T-helper 2 cell treated with Interferon-gamma antibody and Interleukin-4, amounts not matched to agents 100 ng/mL and 5 ng/mL, for 36 hours (primary cell): ENCODE results near the gene PAK1. TPM values are rescaled to one million over a fixed set of nuclear protein-coding genes. Genes with fewer than 3 reads are reported as not detected.

Experiments
- intact Hi-C: fragments of 100-400 bp; cut with micrococcal nuclease; formaldehyde crosslinking; loops from one replicate; pipeline ENCODE4 v1.15.1; 2023
- total RNA-seq: library from RNA; stranded (reverse); gene quantifications from 2 replicates; pipeline ENCODE4 v1.2.3, GENCODE V29; 2022

PAK1 gene
- total RNA-seq, 1 donor from 2014 or later, result 46.5 TPM

DNA sequence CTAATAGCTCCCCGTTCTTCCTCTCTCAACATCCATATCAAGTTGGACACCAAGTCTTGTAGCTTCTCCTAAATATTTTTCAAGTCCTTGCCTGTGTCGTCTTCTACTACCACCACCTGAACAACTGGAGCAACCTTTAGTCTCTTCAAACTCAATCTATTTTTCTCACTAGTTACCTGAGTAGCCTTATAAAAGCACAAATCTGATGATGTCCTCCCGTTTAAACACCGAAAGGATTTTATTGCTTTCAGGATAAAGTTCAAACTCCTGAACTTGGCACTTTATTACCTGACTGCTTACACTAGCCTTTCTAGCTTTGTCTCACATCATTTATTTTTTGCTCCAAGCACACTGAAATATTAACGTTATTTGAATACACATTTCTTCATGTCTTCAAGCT, 1.3 kb upstream of the PAK1 start:
- intact Hi-C loops, result no loop called here

GRCh38 chr11:77474684-77475060, 778 bp upstream of the PAK1 start:
- intact Hi-C loops, result loop anchor here (1.0 to 5.0 kb wide), 3 partner anchors 63 to 1098 kb away; partner anchors contain the start of genes CLNS1A and NARS2

DNA sequence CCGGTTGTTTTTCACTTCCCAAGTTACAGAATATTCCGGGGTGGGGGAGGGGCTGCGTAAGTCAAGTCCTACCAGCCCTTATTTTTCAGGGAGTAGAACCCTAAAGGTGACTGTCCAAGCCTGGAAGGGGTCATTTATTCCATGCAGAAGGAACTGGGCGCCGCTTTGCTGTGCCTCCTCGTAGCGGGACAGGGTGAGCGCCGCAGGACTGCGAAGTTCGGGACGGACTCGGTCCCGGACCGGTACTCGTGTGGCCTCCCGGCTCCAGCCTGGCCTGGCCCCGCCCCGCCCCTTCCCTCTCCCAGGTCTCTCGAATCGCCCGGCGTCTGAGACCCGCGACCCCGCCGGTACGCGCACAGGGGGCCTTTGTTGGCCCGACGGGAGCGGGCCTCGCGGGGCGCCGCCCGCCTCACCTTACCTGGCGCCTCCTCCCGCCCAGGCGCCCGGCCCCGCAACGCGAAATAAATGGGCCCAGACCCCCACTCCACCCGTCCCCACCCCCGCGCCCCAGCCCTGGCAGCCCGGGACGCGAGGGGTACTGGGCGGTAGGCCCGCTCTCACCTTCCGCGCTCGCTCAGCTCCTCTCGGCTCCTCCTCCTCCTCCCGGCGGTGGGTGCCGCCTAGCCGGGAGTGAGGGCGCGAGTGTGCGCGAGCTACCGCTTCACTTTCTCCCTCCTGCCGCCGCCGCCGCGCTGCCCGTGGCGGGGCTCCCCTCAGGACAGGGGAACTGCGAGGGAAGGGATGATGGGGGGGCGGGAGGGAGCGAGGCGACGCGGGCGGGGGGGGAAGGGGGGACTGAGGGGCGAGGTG, 698 bp downstream of the PAK1 start:
- intact Hi-C loops, result loop anchor here (5.0 kb wide), 2 partner anchors 164 to 1099 kb away; partner anchors contain the start of genes CLNS1A and NARS2

GRCh38 chr11:77471558-77472193, 2.2 kb downstream of the PAK1 start:
- intact Hi-C loops, result loop anchor here (5.0 kb wide), 2 partner anchors 166 to 1101 kb away; partner anchors contain the start of genes CLNS1A and NARS2

- intact Hi-C loops, result loop anchor here (5.0 kb wide), 2 partner anchors 166 to 1101 kb away; partner anchors contain the start of genes CLNS1A and NARS2
These were observed 2.9 kb downstream of the PAK1 start for GRCh38 chr11:77470971-77471370.

DNA sequence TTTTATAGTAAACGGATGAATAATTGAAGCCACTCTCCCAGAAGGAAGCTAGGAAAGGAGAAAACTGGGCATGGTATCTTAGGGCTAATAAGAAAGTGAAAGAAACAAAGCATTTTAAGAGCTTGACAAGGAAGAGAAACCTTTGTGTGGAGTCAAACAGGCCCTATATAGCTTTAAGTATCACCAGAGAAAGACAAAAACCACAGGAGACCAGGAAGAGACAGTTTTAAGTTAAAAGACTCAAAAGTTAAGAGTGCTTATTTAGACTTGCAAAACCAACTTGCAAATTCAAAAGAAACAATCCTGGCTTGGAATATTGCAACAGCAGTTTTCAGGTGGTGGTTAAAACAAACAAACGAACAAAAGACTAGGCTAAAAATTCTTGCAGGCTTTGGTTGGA, 3.4 kb downstream of the PAK1 start:
- intact Hi-C loops, result loop anchor here (5.0 kb wide), 2 partner anchors 167 to 1102 kb away; partner anchors contain the start of genes CLNS1A and NARS2

DNA sequence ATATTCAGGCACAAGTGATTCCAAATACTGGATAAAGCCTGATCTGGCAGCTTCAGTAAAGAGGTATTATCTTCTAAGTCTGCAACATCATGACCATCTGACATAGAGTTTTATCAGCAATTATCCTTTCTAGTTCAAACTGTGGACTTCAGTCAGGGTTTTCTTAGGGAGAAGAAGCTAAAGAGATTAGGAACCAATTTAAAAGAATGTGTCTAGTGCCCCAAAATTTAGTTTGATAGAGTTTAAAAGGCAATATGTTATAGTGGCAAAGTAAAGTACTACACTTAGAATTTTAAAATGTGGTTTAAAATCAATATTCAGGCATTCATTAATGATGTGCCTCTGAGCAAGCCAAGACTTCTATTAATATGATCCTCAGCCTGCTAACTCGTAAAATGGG, 5.4 kb downstream of the PAK1 start:
- intact Hi-C loops, result no loop called here

GRCh38 chr11:77467993-77468392, 5.9 kb downstream of the PAK1 start:
- intact Hi-C loops, result no loop called here

DNA sequence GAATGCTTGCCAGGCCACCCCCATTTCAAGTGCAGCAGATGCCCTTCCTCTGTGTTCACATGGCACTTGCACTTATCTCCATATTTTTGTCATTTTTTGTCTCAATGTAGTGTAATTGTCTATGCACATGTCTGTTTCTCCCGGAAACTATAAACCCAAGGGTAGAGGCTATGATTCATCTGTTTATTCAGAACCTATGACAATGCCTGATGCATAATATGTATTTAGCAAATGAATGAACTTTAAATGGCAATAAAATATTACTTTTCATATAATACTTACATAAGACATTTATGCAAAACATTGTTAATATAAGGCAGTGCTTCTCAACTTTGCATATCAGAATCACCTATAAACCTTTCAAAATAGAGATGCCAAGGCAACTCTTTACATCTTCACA, 6.7 kb downstream of the PAK1 start:
- intact Hi-C loops, result no loop called here

DNA sequence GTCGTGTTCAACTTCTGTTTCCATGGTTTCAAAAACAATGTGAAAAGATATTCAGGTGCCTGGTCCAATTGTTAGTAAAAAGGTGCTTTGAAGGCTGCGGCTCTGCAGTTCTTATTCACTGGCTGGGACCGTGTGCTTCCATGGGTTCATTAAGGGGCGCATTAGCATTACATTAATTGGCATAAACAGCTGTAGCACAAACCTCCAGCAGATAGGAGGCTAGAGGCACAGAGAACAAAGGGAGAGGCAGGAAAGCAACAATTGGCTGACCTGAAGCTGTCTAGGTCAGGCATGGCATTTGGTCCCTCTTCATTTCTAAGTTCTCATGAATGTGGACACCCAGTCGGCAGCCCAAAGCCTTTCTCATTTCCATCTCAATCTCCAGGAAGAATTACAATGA, 16.6 kb downstream of the PAK1 start:
- intact Hi-C loops, result no loop called here

- intact Hi-C loops, result no loop called here
These were observed 18.2 kb downstream of the PAK1 start for GRCh38 chr11:77455740-77456139.

GRCh38 chr11:77454867-77455655, 18.8 kb downstream of the PAK1 start:
- intact Hi-C loops, result no loop called here

GRCh38 chr11:77450227-77450626, 23.7 kb downstream of the PAK1 start:
- intact Hi-C loops, result no loop called here

DNA sequence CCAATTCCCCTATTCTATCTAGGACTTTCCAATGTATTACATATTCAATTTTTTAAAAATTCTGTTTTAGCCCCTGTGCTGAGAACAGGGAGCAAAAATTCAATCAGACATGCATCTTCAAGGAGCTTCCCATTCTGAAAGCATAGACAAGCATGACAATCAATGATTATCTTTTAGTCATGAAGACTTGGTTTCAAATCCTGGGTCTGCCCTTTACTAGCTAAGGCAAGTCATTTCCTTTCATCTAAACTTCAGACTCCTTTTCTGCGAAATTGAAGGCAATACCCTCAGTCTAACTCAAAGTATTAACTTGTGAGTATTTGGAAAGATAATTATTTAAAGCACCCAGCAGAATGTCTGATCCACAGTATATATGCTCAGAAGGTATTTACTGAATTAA, 24.1 kb downstream of the PAK1 start:
- intact Hi-C loops, result no loop called here

DNA sequence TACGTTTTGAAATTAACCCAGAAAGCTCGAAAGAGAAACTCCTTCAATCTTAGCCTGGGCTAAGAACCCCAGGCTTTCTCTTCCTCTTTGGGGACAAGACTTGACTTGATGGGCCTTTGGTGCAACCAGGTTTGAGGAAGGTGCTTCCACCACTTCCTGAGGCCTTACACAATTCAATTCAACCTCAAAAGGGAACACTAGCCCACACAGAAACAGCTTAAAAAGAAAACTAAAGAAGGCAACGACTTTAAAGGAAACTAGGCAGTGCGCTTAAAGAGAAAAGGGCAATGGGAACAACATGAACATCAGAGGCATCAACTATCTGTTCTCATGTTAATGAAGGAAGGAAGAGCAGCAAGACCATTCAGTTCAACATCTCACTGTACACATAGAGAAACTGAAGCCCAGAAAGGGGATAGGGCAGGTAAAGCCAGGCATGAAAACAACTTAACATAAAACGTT, 24.8 kb downstream of the PAK1 start:
- intact Hi-C loops, result no loop called here

DNA sequence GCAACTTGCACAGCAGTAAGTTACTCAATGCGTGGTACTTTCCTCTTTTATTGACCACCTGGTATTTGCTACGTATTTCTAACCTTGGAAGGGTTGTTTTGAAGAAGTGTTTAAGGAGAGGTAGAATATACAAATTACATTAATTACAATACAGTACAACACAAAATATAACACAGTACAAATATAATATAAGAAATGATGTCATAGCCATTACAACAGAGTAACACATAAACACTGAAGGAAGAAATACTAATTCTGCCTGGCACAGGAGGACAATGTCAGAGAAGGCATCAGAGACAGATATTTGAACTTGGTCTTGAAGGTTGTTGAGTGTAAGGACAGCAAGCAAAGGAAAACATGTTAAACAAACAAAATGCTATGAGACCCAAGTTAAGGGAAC, 25.6 kb downstream of the PAK1 start:
- intact Hi-C loops, result no loop called here

- intact Hi-C loops, result no loop called here
These were observed 26.8 kb downstream of the PAK1 start for GRCh38 chr11:77446911-77447629.

DNA sequence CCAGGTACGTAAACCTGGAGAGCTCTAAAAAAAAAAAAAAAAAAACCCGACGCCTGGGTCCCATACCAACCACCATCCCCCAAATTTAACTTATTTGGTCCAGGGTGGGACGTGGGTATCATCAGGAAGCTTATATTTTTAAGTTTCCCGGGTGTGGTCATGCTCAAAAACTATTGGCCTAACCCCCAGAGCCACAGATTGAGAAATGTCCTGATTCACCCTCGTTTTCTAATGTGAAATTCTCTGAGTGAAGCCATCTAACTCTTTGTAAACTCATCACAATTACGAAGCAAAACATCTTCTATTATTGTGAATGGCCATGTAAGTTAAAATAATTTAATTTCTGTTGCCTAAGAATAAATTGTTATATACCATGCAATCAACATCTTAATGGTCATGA, 29.6 kb downstream of the PAK1 start:
- intact Hi-C loops, result no loop called here

GRCh38 chr11:77442394-77443053, 31.4 kb downstream of the PAK1 start:
- intact Hi-C loops, result no loop called here

DNA sequence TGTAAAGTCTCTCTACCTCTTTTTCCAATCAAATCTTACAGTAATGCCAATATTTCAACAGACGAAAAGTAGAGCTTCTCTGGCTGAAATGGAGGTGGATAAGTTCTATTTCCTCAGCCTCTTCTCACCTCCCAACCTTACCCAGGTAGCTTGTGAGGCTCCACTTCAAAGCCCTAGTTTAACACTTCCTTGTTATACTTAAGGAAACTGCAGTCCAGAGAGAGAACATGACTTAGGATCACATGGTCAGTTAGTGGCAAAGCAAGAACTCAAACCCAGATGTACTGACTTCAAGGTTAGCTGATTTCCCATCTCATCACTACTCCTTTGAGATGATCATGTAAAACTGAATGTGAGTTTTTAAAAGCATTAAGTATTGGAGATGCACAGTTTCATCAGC, 32.5 kb downstream of the PAK1 start:
- intact Hi-C loops, result no loop called here
